IPS-NIHi7 (cell line): ENCODE measurements around the gene PIEZO2.
"Not testable (repeated sequence)": the region's sequence is repeated elsewhere in the genome, so short reads cannot be mapped to it uniquely, and the experiment has no call there.

Experiments used
- DNase-seq: peaks from one replicate; pipeline ENCODE4 v3.0.0; 2012; ENCODE audit warnings: mixed read lengths; ENCODE audit errors: extremely low spot score

Gene PIEZO2

GRCh38 chr18:10685484-10685883 lies 463.9 kb downstream of the PIEZO2 start:
- DNase-seq, result no peak

- DNase-seq, result peak; percentile 37
Observed at GRCh38 chr18:10682368-10682714, 467.0 kb downstream of the PIEZO2 start.

GRCh38 chr18:10681581-10682367 lies 467.6 kb downstream of the PIEZO2 start:
- DNase-seq, result no peak

- no peak for DNase-seq
Observed at GRCh38 chr18:10680271-10680596, 469.1 kb downstream of the PIEZO2 start.

GRCh38 chr18:10679557-10680270 lies 469.7 kb downstream of the PIEZO2 start:
- no peak for DNase-seq

- no peak for DNase-seq
Observed at GRCh38 chr18:10671441-10671840, 477.9 kb downstream of the PIEZO2 start.

GRCh38 chr18:10670856-10671255 lies 478.5 kb downstream of the PIEZO2 start:
- no peak for DNase-seq

GRCh38 chr18:10669441-10670100 lies 479.8 kb downstream of the PIEZO2 start:
- no peak for DNase-seq

- no peak for DNase-seq
Observed at GRCh38 chr18:10663750-10664149, 485.6 kb downstream of the PIEZO2 start.

- no peak for DNase-seq
Observed at GRCh38 chr18:10661317-10661716, 488.1 kb downstream of the PIEZO2 start.

- DNase-seq, result no peak
Observed at GRCh38 chr18:10660179-10660884, 489.0 kb downstream of the PIEZO2 start.

- no peak for DNase-seq
Observed at GRCh38 chr18:10659594-10659993, 489.8 kb downstream of the PIEZO2 start.

GRCh38 chr18:10659000-10659399 lies 490.4 kb downstream of the PIEZO2 start:
- DNase-seq, result no peak

- not testable (repeated sequence) for DNase-seq
Observed at GRCh38 chr18:10644003-10644402, 505.4 kb downstream of the PIEZO2 start.

GRCh38 chr18:10642915-10643524 lies 506.3 kb downstream of the PIEZO2 start:
- not testable (repeated sequence) for DNase-seq

- DNase-seq, result not testable (repeated sequence)
Observed at GRCh38 chr18:10638539-10638885, 510.9 kb downstream of the PIEZO2 start.

GRCh38 chr18:10637858-10638538 lies 511.4 kb downstream of the PIEZO2 start:
- DNase-seq, result not testable (repeated sequence)

GRCh38 chr18:10629076-10629475 lies 520.3 kb downstream of the PIEZO2 start:
- not testable (repeated sequence) for DNase-seq

GRCh38 chr18:10626606-10627213 lies 522.7 kb downstream of the PIEZO2 start:
- not testable (repeated sequence) for DNase-seq

- not testable (repeated sequence) for DNase-seq
Observed at GRCh38 chr18:10623606-10624005, 525.8 kb downstream of the PIEZO2 start.

GRCh38 chr18:10622982-10623381 lies 526.4 kb downstream of the PIEZO2 start:
- not testable (repeated sequence) for DNase-seq
